SK-N-SH (cell line): ENCODE measurements around the gene PRKCG. TPM values are rescaled to one million over a fixed set of nuclear protein-coding genes. Genes with fewer than 3 reads are reported as not detected.

Source experiments
- CTCF ChIA-PET: fragments of 300-600, 350-600 bp; formaldehyde crosslinking; extraction: SDS; loops from one replicate; lab custom pipeline; 2021; lab: Yijun Ruan, JAX
- POLR2A ChIA-PET: fragments of 350-600 bp; sonication (Branson Sonifier 250); formaldehyde crosslinking; extraction: SDS; loops from one replicate; lab custom pipeline; 2020; ENCODE audit warnings: antibody characterized with exemption, inconsistent platforms; lab: Yijun Ruan, JAX
- DNase-seq: peaks from one replicate; pipeline ENCODE4 v3.0.0; 2012
- H2AFZ ChIP-seq: fragments of 200-600 bp; sonication (generic); 2 replicates; pipeline ENCODE4 v1.8.1; 2016; ENCODE audit warnings: antibody characterized with exemption, mild to moderate bottlenecking, low read depth
- H3F3A ChIP-seq: fragments of 200-600 bp; sonication (generic); replicated peaks from 2 replicates; pipeline ENCODE3; 2016; ENCODE audit warnings: antibody characterized with exemption, mild to moderate bottlenecking; ENCODE audit not compliant: insufficient read depth
- H3K27ac ChIP-seq, 2 experiments: fragments of 200-500 bp in 1 of 2; fragments of 200-600 bp in 1 of 2; sonication (Bioruptor generic) in 1 of 2; sonication (generic), shearing (Covaris generic) in 1 of 2; 2 replicates each; pipeline versions ENCODE4 v1.5.1 to v1.6.1; 2014 to 2016; ENCODE audit warnings: low read depth in 2 of 2, inconsistent platforms in 1 of 2, low read length in 1 of 2, mild to moderate bottlenecking in 1 of 2, mixed read lengths in 1 of 2
- H3K27me3 ChIP-seq: fragments of 200-600 bp; sonication (generic), shearing (Covaris generic); 2 replicates; pipeline ENCODE4 v1.6.1; 2016; ENCODE audit warnings: mixed run types; ENCODE audit not compliant: insufficient read depth
- H3K36me3 ChIP-seq, 2 experiments: fragments of 200-500 bp in 1 of 2; fragments of 200-600 bp in 1 of 2; sonication (Bioruptor generic) in 1 of 2; sonication (generic) in 1 of 2; replicated peaks in 1 of 2; 2 replicates each; pipeline versions ENCODE3 to v1.5.1; 2014 to 2016; ENCODE audit warnings: low read length in 1 of 2, mild to moderate bottlenecking in 1 of 2; ENCODE audit not compliant: insufficient read depth in 2 of 2, control insufficient read depth in 1 of 2
- H3K4me1 ChIP-seq, 2 experiments: fragments of 200-500 bp in 1 of 2; fragments of 200-600 bp in 1 of 2; sonication (Bioruptor generic) in 1 of 2; sonication (generic), shearing (Covaris generic) in 1 of 2; 2 replicates each; pipeline versions ENCODE4 v1.5.1 to v1.6.1; 2014 to 2016; ENCODE audit warnings: low read depth in 1 of 2, low read length in 1 of 2, mixed run types in 1 of 2; ENCODE audit not compliant: insufficient read depth in 2 of 2, control insufficient read depth in 1 of 2
- H3K4me2 ChIP-seq: fragments of 200-600 bp; sonication (generic), shearing (Covaris generic); 2 replicates; pipeline ENCODE4 v1.6.1; 2017; ENCODE audit warnings: mixed run types
- H3K4me3 ChIP-seq, 2 experiments: fragments of 200-500 bp in 1 of 2; fragments of 200-600 bp in 1 of 2; sonication (Bioruptor generic) in 1 of 2; sonication (generic), shearing (Covaris generic) in 1 of 2; 2 replicates each; pipeline versions ENCODE4 v1.5.1 to v1.8.1; 2014 to 2016; ENCODE audit warnings: low read depth in 2 of 2, inconsistent platforms in 1 of 2, low read length in 1 of 2, mild to moderate bottlenecking in 1 of 2, mixed read lengths in 1 of 2, moderate library complexity in 1 of 2
- H3K79me2 ChIP-seq: fragments of 200-600 bp; sonication (generic); 2 replicates; pipeline ENCODE4 v1.8.1; 2017; ENCODE audit warnings: mild to moderate bottlenecking; ENCODE audit not compliant: insufficient read depth
- H3K9ac ChIP-seq: fragments of 200-600 bp; sonication (generic); 2 replicates; pipeline ENCODE4 v1.6.1; 2017; ENCODE audit warnings: mixed run types
- H3K9me2 ChIP-seq: fragments of 200-600 bp; sonication (generic); 2 replicates; pipeline ENCODE4 v1.6.1; 2017; ENCODE audit warnings: mixed run types
- H3K9me3 ChIP-seq: fragments of 200-600 bp; sonication (generic); 2 replicates; pipeline ENCODE4 v1.6.1; 2017; ENCODE audit warnings: mixed run types, mild to moderate bottlenecking, moderate library complexity
- H4K20me1 ChIP-seq: fragments of 200-600 bp; sonication (generic); 2 replicates; pipeline ENCODE4 v1.6.1; 2017; ENCODE audit warnings: mild to moderate bottlenecking, mixed run types; ENCODE audit not compliant: insufficient read depth
- FOXJ3 ChIP-seq: sonication (generic); formaldehyde crosslinking; IDR thresholded peaks from 2 replicates; pipeline ENCODE4 v1.5.1; 2020; ENCODE audit warnings: mild to moderate bottlenecking, missing genetic modification reagents
- FOXM1 ChIP-seq: IDR thresholded peaks from 2 replicates; pipeline ENCODE4 v1.4.0; 2012; ENCODE audit warnings: low read depth, mild to moderate bottlenecking
- GABPA ChIP-seq: IDR thresholded peaks from 2 replicates; pipeline ENCODE4 v1.4.0; 2012; ENCODE audit warnings: low read depth, mild to moderate bottlenecking
- NRF1 ChIP-seq: IDR thresholded peaks from 2 replicates; pipeline ENCODE4 v1.6.1; 2012; ENCODE audit warnings: low read depth, mild to moderate bottlenecking, low read length
- TAF1 ChIP-seq: IDR thresholded peaks from 2 replicates; pipeline ENCODE4 v1.6.1; 2012; ENCODE audit warnings: low read depth, mild to moderate bottlenecking, low read length, moderate library complexity, borderline replicate concordance
- ZBTB33 ChIP-seq: IDR thresholded peaks from 2 replicates; pipeline ENCODE4 v1.4.0; 2012; ENCODE audit warnings: low read depth, borderline replicate concordance
- WGBS: methylation state at CpG from one replicate; pipeline ENCODE4 v1.1.6; 2017; ENCODE audit warnings: low lambda C conversion rate; 5-methylcytosine and 5-hydroxymethylcytosine counted together
- polyA plus RNA-seq, 3 experiments: library from polyadenylated mRNA; depleted of rRNA; stranded (reverse); fragments of >200 nt; gene quantifications; 2 replicates each; pipeline ENCODE4 v1.2.3, GENCODE V29; 2012

PRKCG gene
- polyA plus RNA-seq, 1 of the 3 experiments (the other 2 are of a cell fraction): 0.08 TPM

- Histone ChIP-seq H3K27me3 (no peaks in the 10 kb centered on the region), H3F3A (no peaks in the 10 kb centered on the region), H3K4me2 (no peak overlapping the region), H4K20me1 (no peaks in the 10 kb centered on the region), H3K4me3 (no peak overlapping the region), H3K9me2 (no peaks in the 10 kb centered on the region), H3K4me1 (no peaks in the 10 kb centered on the region), H3K36me3 (peaks cover 0 to 16% of the 10 kb centered on the region in 2 experiments), H3K9ac (no peak overlapping the region), H3K79me2 (no peaks in the 10 kb centered on the region), H2AFZ (no peak overlapping the region), H3K27ac (no peak overlapping the region), H3K9me3 (no peaks in the 10 kb centered on the region)
- ChIA-PET CTCF (interaction anchor here (1.3 kb wide), 1 partner anchor 45 kb away, joined by 3 read pairs; no protein-coding TSS in a partner anchor), POLR2A (no interaction called here)
- no peak for TF ChIP-seq FOXM1
- no peak for TF ChIP-seq GABPA
- no peak for TF ChIP-seq TAF1
- no peak for TF ChIP-seq FOXJ3 (CRISPR knock-in tag)
- WGBS: 88% methylated on average over 7 of the region's 7 CpGs
- DNase-seq: no peak
These were observed 54.0 kb downstream of the PRKCG start for GRCh38 chr19:53936029-53936428.

GRCh38 chr19:53942001-53942786, 60.2 kb downstream of the PRKCG start:
- POLR2A ChIA-PET: no interaction called here

More at GRCh38 chr19:53942001-53942786, 60.2 kb downstream of the PRKCG start:
- peak; percentile 78 for DNase-seq
- Histone ChIP-seq H3K9ac (no peak overlapping the region), H2AFZ (no peak overlapping the region), H3K27ac (no peak overlapping the region), H3K9me2 (no peaks in the 10 kb centered on the region), H3K4me2 (no peak overlapping the region), H3K4me3 (no peak overlapping the region), H3F3A (peaks cover 13% of the 10 kb centered on the region), H3K9me3 (no peaks in the 10 kb centered on the region), H3K4me1 (no peaks in the 10 kb centered on the region; a peak in 2 of 4 replicates), H3K79me2 (no peaks in the 10 kb centered on the region), H4K20me1 (no peaks in the 10 kb centered on the region), H3K27me3 (no peaks in the 10 kb centered on the region), H3K36me3 (no peaks in the 10 kb centered on the region)
- CTCF ChIA-PET: interaction anchor here (2.7 kb wide), 1 partner anchor 30 kb away, joined by 9 read pairs; no protein-coding TSS in a partner anchor
- no peak for TF ChIP-seq NRF1
- no peak for TF ChIP-seq ZBTB33
- 85% methylated on average over 55 of the region's 55 CpGs for WGBS
